Upper lobe of left lung (tissue), 6 donors: ENCODE data around the gene CAMTA2. TPM values are rescaled to one million over a fixed set of nuclear protein-coding genes. Genes with fewer than 3 reads are reported as not detected.

Experiments used
- ATAC-seq, 2 donors: fragments of 200-7000 bp; cut with Tn5 transposase; one replicate each; pipeline ENCODE4 v1.9.1; 2022; ENCODE audit warnings: mild to moderate bottlenecking in 2 of 2, moderate library complexity in 2 of 2; ENCODE audit not compliant: low FRiP score in 2 of 2
- DNase-seq, 2 donors: peaks; one replicate each; pipeline ENCODE4 v3.0.0-alpha.2; 2019 to 2020
- H3K27ac ChIP-seq, 4 donors: fragments of 200-600 bp; sonication (generic); one replicate each; pipeline ENCODE4 v1.5.1; 2016 to 2019
- H3K27me3 ChIP-seq, 4 donors: fragments of 200-600 bp; sonication (generic); one replicate each; pipeline ENCODE4 v1.5.1; 2017 to 2019
- H3K36me3 ChIP-seq, 4 donors: fragments of 200-600 bp; sonication (generic); one replicate each; pipeline ENCODE4 v1.5.1; 2016 to 2019
- H3K4me1 ChIP-seq, 4 donors: fragments of 200-600 bp; sonication (generic); one replicate each; pipeline ENCODE4 v1.5.1; 2018 to 2019
- H3K4me3 ChIP-seq, 4 donors: fragments of 200-600 bp; sonication (generic); one replicate each; pipeline ENCODE4 v1.5.1; 2017 to 2019; ENCODE audit warnings: mild to moderate bottlenecking in 2 of 4, moderate library complexity in 1 of 4
- H3K9me3 ChIP-seq, 4 donors: fragments of 200-600 bp; sonication (generic); one replicate each; pipeline ENCODE4 v1.5.1; 2018 to 2019
- EP300 ChIP-seq, 4 donors: sonication (generic); formaldehyde crosslinking; IDR thresholded peaks; one replicate each; pipeline ENCODE4 v1.5.1; 2017; ENCODE audit warnings: antibody characterized with exemption in 4 of 4, control low read depth in 2 of 4
- POLR2A ChIP-seq, 4 donors: fragments of 450-650 bp; IDR thresholded peaks; one replicate each; pipeline ENCODE4 v1.5.1; 2016 to 2017; ENCODE audit warnings: antibody characterized with exemption in 4 of 4, mild to moderate bottlenecking in 2 of 4
- POLR2AphosphoS5 ChIP-seq, 2 donors: sonication (generic); formaldehyde crosslinking; IDR thresholded peaks; one replicate each; pipeline ENCODE4 v1.5.1; 2017; ENCODE audit warnings: antibody characterized with exemption in 2 of 2
- WGBS, 2 donors: methylation state at CpG; one replicate each; pipeline ENCODE4 v1.1.5; 2017 to 2018; 5-methylcytosine and 5-hydroxymethylcytosine counted together
- total RNA-seq, 6 donors: library from RNA; depleted of rRNA in 4 of 6; stranded (reverse); fragments of >200 nt in 4 of 6; gene quantifications; one replicate each; pipeline versions ENCODE4 v1.1.0 to v1.2.1, GENCODE V29; 2016 to 2021
- TF ChIP-seq, protein P1 (sequence below), 6 experiments: fragments of 450-650 bp in 4 of 6; fragments of 200-600 bp in 2 of 6; sonication (generic) in 2 of 6; IDR thresholded peaks; one replicate each; pipeline ENCODE4 v1.5.1; 2016 to 2019; ENCODE audit warnings: antibody characterized with exemption in 6 of 6
- donor health status: DM: no; HTN: no; CAD: no; lungs with moderate emphysema.
- donor health status: DM: no; HTN: yes; CAD: no; lungs with severe emphysema.

The CAMTA2 gene
- total RNA-seq, 6 donors from 2014 or later, result 27.1 to 162 (median 50.8) TPM

GRCh38 chr17:5019475-5019956 is 32.0 kb upstream of the CAMTA2 start:
- WGBS, 2 donors, result 42 to 71% methylated on average over 1 of the region's 1 CpG
- TF ChIP-seq EP300 (IDR thresholded peaks at IDR 0.05), result no peak
- TF ChIP-seq POLR2A (IDR thresholded peaks at IDR 0.05), result no peak
- TF ChIP-seq POLR2AphosphoS5 (IDR thresholded peaks at IDR 0.05), result no peak
- TF ChIP-seq, protein P1, sequence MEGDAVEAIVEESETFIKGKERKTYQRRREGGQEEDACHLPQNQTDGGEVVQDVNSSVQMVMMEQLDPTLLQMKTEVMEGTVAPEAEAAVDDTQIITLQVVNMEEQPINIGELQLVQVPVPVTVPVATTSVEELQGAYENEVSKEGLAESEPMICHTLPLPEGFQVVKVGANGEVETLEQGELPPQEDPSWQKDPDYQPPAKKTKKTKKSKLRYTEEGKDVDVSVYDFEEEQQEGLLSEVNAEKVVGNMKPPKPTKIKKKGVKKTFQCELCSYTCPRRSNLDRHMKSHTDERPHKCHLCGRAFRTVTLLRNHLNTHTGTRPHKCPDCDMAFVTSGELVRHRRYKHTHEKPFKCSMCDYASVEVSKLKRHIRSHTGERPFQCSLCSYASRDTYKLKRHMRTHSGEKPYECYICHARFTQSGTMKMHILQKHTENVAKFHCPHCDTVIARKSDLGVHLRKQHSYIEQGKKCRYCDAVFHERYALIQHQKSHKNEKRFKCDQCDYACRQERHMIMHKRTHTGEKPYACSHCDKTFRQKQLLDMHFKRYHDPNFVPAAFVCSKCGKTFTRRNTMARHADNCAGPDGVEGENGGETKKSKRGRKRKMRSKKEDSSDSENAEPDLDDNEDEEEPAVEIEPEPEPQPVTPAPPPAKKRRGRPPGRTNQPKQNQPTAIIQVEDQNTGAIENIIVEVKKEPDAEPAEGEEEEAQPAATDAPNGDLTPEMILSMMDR (IDR thresholded peaks at IDR 0.05), result no peak
- DNase-seq (no peak), ATAC-seq (no peak)
- H3K36me3 ChIP-seq, result peaks cover 36 to 94% (median 82%) of the 10 kb centered on the region in 4 donors
- no peak overlapping the region for H3K27ac ChIP-seq
- no peaks in the 10 kb centered on the region for H3K9me3 ChIP-seq
- no peaks in the 10 kb centered on the region for H3K27me3 ChIP-seq
- peaks cover 0 to 9% (median 3%) of the 10 kb centered on the region in 4 donors for H3K4me1 ChIP-seq
- no peak overlapping the region for H3K4me3 ChIP-seq

DNA sequence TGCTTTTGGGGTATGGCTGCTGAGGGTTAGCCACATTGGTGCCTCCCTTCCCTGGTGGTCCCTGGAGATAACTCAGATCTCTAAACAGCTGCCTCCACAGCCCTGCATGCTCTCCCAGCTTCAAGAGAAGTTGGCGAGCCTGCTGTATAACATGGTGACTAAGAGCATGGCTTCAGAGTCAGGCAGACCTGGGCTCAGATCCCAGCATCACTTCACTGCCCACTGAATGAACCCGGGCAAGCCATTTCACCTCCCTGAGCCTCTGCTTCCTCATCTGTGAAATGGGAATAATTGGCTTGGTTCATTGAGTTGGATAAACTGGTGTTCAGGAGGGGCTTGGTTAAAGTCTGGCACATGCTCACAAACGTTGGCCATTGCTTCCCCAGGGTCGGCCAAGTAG is 26.9 kb upstream of the CAMTA2 start:
- no peaks in the 10 kb centered on the region for H3K4me1 ChIP-seq
- H3K4me3 ChIP-seq, result no peak overlapping the region
- no peaks in the 10 kb centered on the region for H3K27me3 ChIP-seq
- ATAC-seq, result no peak
- no peaks in the 10 kb centered on the region for H3K9me3 ChIP-seq
- 80 to 91% methylated on average over 4 of the region's 4 CpGs for WGBS, 2 donors
- TF ChIP-seq POLR2AphosphoS5 (IDR thresholded peaks at IDR 0.05) (no peak), EP300 (IDR thresholded peaks at IDR 0.05) (no peak), POLR2A (IDR thresholded peaks at IDR 0.05) (no peak)
- TF ChIP-seq, protein P1 (IDR thresholded peaks at IDR 0.05), result no peak
- H3K36me3 ChIP-seq, result peaks cover 23 to 91% (median 69%) of the 10 kb centered on the region in 4 donors
- no peak for DNase-seq
- no peak overlapping the region for H3K27ac ChIP-seq

- Histone ChIP-seq H3K4me1 (no peaks in the 10 kb centered on the region), H3K4me3 (no peak overlapping the region), H3K36me3 (peaks cover 24 to 92% (median 74%) of the 10 kb centered on the region in 4 donors), H3K27ac (no peak overlapping the region), H3K27me3 (no peaks in the 10 kb centered on the region), H3K9me3 (no peaks in the 10 kb centered on the region)
- no peak for DNase-seq
- WGBS, 2 donors, result 75 to 89% methylated on average over 6 of the region's 6 CpGs
- peak in 1 of 2 donors; percentile 46 for ATAC-seq
- no peak for TF ChIP-seq POLR2AphosphoS5 (IDR thresholded peaks at IDR 0.05)
- no peak for TF ChIP-seq EP300 (IDR thresholded peaks at IDR 0.05)
- TF ChIP-seq POLR2A (IDR thresholded peaks at IDR 0.05), result no peak
- TF ChIP-seq, protein P1 (IDR thresholded peaks at IDR 0.05), result no peak
These were observed 24.5 kb upstream of the CAMTA2 start for GRCh38 chr17:5011928-5012327.

- Histone ChIP-seq H3K27me3 (no peaks in the 10 kb centered on the region), H3K9me3 (no peaks in the 10 kb centered on the region), H3K36me3 (peaks cover 35 to 78% (median 74%) of the 10 kb centered on the region in 4 donors), H3K4me3 (no peak overlapping the region), H3K4me1 (peaks cover 18 to 24% (median 23%) of the 10 kb centered on the region in 4 donors), H3K27ac (no peak overlapping the region)
- TF ChIP-seq POLR2A (IDR thresholded peaks at IDR 0.05) (no peak), EP300 (IDR thresholded peaks at IDR 0.05) (no peak), POLR2AphosphoS5 (IDR thresholded peaks at IDR 0.05) (no peak)
- TF ChIP-seq, protein P1 (IDR thresholded peaks at IDR 0.05), result no peak
- WGBS, 2 donors, result 97 to 99% methylated on average over 18 of the region's 18 CpGs
- no peak for ATAC-seq
- DNase-seq, result no peak
These were observed 15.9 kb upstream of the CAMTA2 start for GRCh38 chr17:5003214-5003867.
